ENCODE data around the gene ZNF335. TPM values are rescaled to one million over a fixed set of nuclear protein-coding genes. Genes with fewer than 3 reads are reported as not detected.

ZNF335 gene
- total and polyA plus RNA-seq, 2 of the 13 experiments (the other 11 are each of a cell fraction or from before 2014, with no cell fraction given) = 9.7 to 13.7 TPM

DNA sequence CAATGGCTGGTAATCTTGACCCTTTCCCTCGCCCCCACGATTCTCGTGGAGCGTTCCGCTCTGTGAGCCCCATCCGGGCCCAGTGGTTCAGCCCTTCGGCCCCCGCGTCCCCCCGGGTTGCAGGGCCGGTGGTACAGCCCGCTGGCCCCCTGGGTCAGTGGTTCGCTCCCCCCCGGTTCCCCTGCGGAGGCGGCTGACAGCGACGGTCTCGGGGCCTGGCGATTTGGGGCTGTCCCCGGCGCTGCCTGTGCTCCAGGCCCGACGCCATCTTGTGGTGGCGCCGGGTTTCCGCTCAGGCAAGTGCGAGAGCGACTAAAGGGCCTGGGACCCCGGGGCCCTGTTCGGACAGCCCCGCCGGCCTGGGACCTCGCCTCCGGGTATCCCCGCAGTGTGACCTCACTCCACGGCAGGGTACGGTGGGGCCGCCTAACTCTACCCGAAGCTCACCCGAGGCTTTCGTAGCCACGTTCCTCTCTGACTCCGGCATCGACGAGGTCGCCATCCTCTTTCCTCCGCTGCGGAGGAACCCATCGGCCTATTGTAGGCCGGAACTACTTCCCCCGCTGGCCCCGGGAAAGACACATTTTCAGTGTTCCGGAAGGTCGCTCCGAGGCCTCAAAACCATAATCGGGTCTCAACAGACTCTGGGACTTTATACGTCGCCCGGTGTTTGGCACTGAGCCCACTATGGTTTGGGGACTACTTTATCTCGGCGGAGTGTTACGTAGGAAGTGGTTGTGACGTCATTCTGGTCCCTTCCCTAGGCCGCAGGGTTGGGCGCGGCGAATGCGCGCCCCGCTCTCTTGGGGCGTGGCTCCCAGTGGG is at the start of gene ZNF335 (continued):
- TF ChIP-seq, protein P1, sequence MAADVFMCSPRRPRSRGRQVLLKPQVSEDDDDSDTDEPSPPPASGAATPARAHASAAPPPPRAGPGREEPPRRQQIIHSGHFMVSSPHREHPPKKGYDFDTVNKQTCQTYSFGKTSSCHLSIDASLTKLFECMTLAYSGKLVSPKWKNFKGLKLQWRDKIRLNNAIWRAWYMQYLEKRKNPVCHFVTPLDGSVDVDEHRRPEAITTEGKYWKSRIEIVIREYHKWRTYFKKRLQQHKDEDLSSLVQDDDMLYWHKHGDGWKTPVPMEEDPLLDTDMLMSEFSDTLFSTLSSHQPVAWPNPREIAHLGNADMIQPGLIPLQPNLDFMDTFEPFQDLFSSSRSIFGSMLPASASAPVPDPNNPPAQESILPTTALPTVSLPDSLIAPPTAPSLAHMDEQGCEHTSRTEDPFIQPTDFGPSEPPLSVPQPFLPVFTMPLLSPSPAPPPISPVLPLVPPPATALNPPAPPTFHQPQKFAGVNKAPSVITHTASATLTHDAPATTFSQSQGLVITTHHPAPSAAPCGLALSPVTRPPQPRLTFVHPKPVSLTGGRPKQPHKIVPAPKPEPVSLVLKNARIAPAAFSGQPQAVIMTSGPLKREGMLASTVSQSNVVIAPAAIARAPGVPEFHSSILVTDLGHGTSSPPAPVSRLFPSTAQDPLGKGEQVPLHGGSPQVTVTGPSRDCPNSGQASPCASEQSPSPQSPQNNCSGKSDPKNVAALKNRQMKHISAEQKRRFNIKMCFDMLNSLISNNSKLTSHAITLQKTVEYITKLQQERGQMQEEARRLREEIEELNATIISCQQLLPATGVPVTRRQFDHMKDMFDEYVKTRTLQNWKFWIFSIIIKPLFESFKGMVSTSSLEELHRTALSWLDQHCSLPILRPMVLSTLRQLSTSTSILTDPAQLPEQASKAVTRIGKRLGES (CRISPR knock-in tag; IDR thresholded peaks at IDR 0.05; ENCODE audit: borderline replicate concordance) = peak; percentile 59; the same call in 1 of the 2 replicates
- TF ChIP-seq MBD4 (IDR thresholded peaks at IDR 0.05; ENCODE audit: borderline replicate concordance, low read length) (no peak), ZNF30 (CRISPR knock-in tag; IDR thresholded peaks at IDR 0.05) (peak; percentile 53; the same call in 1 of the 2 replicates), HNRNPUL1 (IDR thresholded peaks at IDR 0.05; ENCODE audit: low read depth, low read length) (no peak; the same call in 1 of the 2 replicates), MYNN (CRISPR knock-in tag; IDR thresholded peaks at IDR 0.05; ENCODE audit: low read depth) (peak; percentile 20; the same call in 1 of the 2 replicates), SMAD1 (CRISPR knock-in tag; IDR thresholded peaks at IDR 0.05; ENCODE audit: borderline replicate concordance, low read depth) (peak; percentile 63; the same call in 1 of the 2 replicates), ZSCAN9 (CRISPR knock-in tag; IDR thresholded peaks at IDR 0.05; ENCODE audit: borderline replicate concordance) (peak; percentile 57; the same call in 1 of the 2 replicates), ZFP1 (CRISPR knock-in tag; IDR thresholded peaks at IDR 0.05) (peak; percentile 87; the same call in 1 of the 2 replicates), ARID2 (CRISPR knock-in tag; IDR thresholded peaks at IDR 0.05; ENCODE audit: borderline replicate concordance) (no peak; the same call in 1 of the 2 replicates), ZNF772 (CRISPR knock-in tag; IDR thresholded peaks at IDR 0.05) (peak; percentile 66), ZNF230 (CRISPR knock-in tag; IDR thresholded peaks at IDR 0.05) (no peak; the same call in 1 of the 2 replicates), RFX1 (IDR thresholded peaks at IDR 0.05) (no peak), ZNF3 (CRISPR knock-in tag; IDR thresholded peaks at IDR 0.05) (no peak; the same call in 1 of the 2 replicates), MIER2 (CRISPR knock-in tag; IDR thresholded peaks at IDR 0.05) (peak; percentile 46; the same call in 1 of the 2 replicates), GZF1 (CRISPR knock-in tag; IDR thresholded peaks at IDR 0.05) (no peak; the same call in 1 of the 2 replicates), ZNF558 (CRISPR knock-in tag; IDR thresholded peaks at IDR 0.05; ENCODE audit: borderline replicate concordance) (peak; percentile 72)
- TF ChIP-seq, protein P2, sequence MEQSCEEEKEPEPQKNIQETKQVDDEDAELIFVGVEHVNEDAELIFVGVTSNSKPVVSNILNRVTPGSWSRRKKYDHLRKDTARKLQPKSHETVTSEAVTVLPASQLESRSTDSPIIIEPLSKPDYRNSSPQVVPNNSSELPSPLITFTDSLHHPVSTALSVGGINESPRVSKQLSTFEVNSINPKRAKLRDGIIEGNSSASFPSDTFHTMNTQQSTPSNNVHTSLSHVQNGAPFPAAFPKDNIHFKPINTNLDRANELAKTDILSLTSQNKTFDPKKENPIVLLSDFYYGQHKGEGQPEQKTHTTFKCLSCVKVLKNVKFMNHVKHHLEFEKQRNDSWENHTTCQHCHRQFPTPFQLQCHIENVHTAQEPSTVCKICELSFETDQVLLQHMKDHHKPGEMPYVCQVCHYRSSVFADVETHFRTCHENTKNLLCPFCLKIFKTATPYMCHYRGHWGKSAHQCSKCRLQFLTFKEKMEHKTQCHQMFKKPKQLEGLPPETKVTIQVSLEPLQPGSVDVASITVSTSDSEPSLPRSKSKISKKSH (CRISPR knock-in tag; IDR thresholded peaks at IDR 0.05; ENCODE audit: borderline replicate concordance) = 0 out of 2 replicates have a peak, but pooled peaks have one; percentile 52
- TF ChIP-seq, protein P3, sequence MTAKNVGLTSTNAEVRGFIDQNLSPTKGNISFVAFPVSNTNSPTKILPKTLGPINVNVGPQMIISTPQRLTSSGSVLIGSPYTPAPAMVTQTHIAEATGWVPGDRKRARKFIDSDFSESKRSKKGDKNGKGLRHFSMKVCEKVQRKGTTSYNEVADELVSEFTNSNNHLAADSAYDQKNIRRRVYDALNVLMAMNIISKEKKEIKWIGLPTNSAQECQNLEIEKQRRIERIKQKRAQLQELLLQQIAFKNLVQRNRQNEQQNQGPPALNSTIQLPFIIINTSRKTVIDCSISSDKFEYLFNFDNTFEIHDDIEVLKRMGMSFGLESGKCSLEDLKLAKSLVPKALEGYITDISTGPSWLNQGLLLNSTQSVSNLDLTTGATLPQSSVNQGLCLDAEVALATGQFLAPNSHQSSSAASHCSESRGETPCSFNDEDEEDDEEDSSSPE (CRISPR knock-in tag; IDR thresholded peaks at IDR 0.05) = peak; percentile 69
- TF ChIP-seq, protein P4, sequence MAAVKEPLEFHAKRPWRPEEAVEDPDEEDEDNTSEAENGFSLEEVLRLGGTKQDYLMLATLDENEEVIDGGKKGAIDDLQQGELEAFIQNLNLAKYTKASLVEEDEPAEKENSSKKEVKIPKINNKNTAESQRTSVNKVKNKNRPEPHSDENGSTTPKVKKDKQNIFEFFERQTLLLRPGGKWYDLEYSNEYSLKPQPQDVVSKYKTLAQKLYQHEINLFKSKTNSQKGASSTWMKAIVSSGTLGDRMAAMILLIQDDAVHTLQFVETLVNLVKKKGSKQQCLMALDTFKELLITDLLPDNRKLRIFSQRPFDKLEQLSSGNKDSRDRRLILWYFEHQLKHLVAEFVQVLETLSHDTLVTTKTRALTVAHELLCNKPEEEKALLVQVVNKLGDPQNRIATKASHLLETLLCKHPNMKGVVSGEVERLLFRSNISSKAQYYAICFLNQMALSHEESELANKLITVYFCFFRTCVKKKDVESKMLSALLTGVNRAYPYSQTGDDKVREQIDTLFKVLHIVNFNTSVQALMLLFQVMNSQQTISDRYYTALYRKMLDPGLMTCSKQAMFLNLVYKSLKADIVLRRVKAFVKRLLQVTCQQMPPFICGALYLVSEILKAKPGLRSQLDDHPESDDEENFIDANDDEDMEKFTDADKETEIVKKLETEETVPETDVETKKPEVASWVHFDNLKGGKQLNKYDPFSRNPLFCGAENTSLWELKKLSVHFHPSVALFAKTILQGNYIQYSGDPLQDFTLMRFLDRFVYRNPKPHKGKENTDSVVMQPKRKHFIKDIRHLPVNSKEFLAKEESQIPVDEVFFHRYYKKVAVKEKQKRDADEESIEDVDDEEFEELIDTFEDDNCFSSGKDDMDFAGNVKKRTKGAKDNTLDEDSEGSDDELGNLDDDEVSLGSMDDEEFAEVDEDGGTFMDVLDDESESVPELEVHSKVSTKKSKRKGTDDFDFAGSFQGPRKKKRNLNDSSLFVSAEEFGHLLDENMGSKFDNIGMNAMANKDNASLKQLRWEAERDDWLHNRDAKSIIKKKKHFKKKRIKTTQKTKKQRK (IDR thresholded peaks at IDR 0.05; ENCODE audit: low read length) = no peak

Data from HepG2 (cell line).